IMR-90 (cell line): Measurements from ENCODE around the gene PTPN5. TPM values are rescaled to one million over a fixed set of nuclear protein-coding genes. Genes with fewer than 3 reads are reported as not detected.

Experiments used
- ATAC-seq: fragments of 200-7000 bp; cut with Tn5 transposase; 2 replicates; pipeline ENCODE4 v1.9.1; 2020; ENCODE audit warnings: low read depth, mild to moderate bottlenecking, moderate library complexity
- BruUV-seq: library from RNA; stranded (reverse); fragments of 400-500 nt; replicated peaks from 2 replicates; lab custom pipeline; 2021; lab: Mats Ljungman, UMichigan
- CTCF ChIA-PET: fragments of 300-600 bp; formaldehyde crosslinking; extraction: SDS; loops from one replicate; lab custom pipeline; 2021; ENCODE audit warnings: antibody characterized with exemption; lab: Yijun Ruan, JAX
- POLR2A ChIA-PET: fragments of 300-600 bp; sonication (Branson Sonifier 250); formaldehyde crosslinking; loops from one replicate; lab custom pipeline; 2022; ENCODE audit warnings: antibody characterized with exemption; ENCODE audit not compliant: unreplicated experiment; lab: Charles Lee
- DNase-seq: peaks from one replicate; pipeline ENCODE4 v3.0.0; 2013
- H2AFZ ChIP-seq: replicated peaks from 2 replicates; pipeline ENCODE3; 2013; ENCODE audit warnings: low read length, mild to moderate bottlenecking; ENCODE audit not compliant: poor library complexity
- H2AK5ac ChIP-seq: 2 replicates; pipeline ENCODE4 v1.6.1; 2013; ENCODE audit warnings: low read depth, low read length, inconsistent platforms
- H2AK9ac ChIP-seq: replicated peaks from 2 replicates; pipeline ENCODE3; 2013; ENCODE audit warnings: mild to moderate bottlenecking, low read depth, low read length, moderate library complexity; ENCODE audit not compliant: poor library complexity
- H2BK120ac ChIP-seq: 2 replicates; pipeline ENCODE4 v1.6.1; 2013; ENCODE audit warnings: low read depth, low read length, inconsistent platforms
- H2BK15ac ChIP-seq: 3 replicates; pipeline ENCODE4 v1.6.1; 2013; ENCODE audit warnings: low read depth, low read length, inconsistent platforms
- H2BK20ac ChIP-seq: 2 replicates; pipeline ENCODE4 v1.6.1; 2013; ENCODE audit warnings: low read depth, mild to moderate bottlenecking, inconsistent platforms, low read length, moderate library complexity
- H2BK5ac ChIP-seq: 2 replicates; pipeline ENCODE4 v1.6.1; 2013; ENCODE audit warnings: mild to moderate bottlenecking, low read depth, low read length, inconsistent platforms; ENCODE audit not compliant: poor library complexity, severe bottlenecking
- H3K14ac ChIP-seq: replicated peaks from 2 replicates; pipeline ENCODE4 v1.6.1; 2013; ENCODE audit warnings: low read depth, low read length, inconsistent platforms
- H3K18ac ChIP-seq: 2 replicates; pipeline ENCODE4 v1.6.1; 2013; ENCODE audit warnings: low read depth, low read length, control low read depth
- H3K23ac ChIP-seq: 2 replicates; pipeline ENCODE4 v1.6.1; 2013; ENCODE audit warnings: low read depth, low read length, inconsistent platforms
- H3K27ac ChIP-seq: 2 replicates; pipeline ENCODE4 v1.5.1; 2013; ENCODE audit warnings: mild to moderate bottlenecking, control low read depth, low read length; ENCODE audit not compliant: insufficient read depth
- H3K27me3 ChIP-seq: 2 replicates; pipeline ENCODE4 v1.6.1; 2013; ENCODE audit warnings: low read length; ENCODE audit not compliant: control insufficient read depth, insufficient read depth
- H3K36me3 ChIP-seq: 2 replicates; pipeline ENCODE4 v1.6.1; 2013; ENCODE audit warnings: low read length, mixed read lengths; ENCODE audit not compliant: control insufficient read depth, insufficient read depth
- H3K4ac ChIP-seq: 2 replicates; pipeline ENCODE4 v1.6.1; 2013; ENCODE audit warnings: low read depth, low read length, inconsistent platforms
- H3K4me1 ChIP-seq: 2 replicates; pipeline ENCODE4 v1.6.1; 2013; ENCODE audit warnings: low read length, mixed read lengths; ENCODE audit not compliant: control insufficient read depth, insufficient read depth
- H3K4me2 ChIP-seq: 2 replicates; pipeline ENCODE4 v1.6.1; 2013; ENCODE audit warnings: low read depth, mild to moderate bottlenecking, control low read depth, low read length, moderate library complexity
- H3K4me3 ChIP-seq: 2 replicates; pipeline ENCODE4 v1.5.1; 2013; ENCODE audit warnings: low read depth, mild to moderate bottlenecking, control low read depth, low read length, moderate library complexity; ENCODE audit not compliant: insufficient read depth
- H3K56ac ChIP-seq: 2 replicates; pipeline ENCODE4 v1.6.1; 2013; ENCODE audit warnings: low read length, inconsistent platforms; ENCODE audit not compliant: insufficient read depth; ENCODE audit errors: extremely low read depth
- H3K79me1 ChIP-seq, 2 experiments: 2 replicates each; pipeline ENCODE4 v1.6.1; 2013; ENCODE audit warnings: low read length in 2 of 2, inconsistent platforms in 1 of 2, low read depth in 1 of 2
- H3K9ac ChIP-seq: 2 replicates; pipeline ENCODE4 v1.6.1; 2013; ENCODE audit warnings: low read depth, low read length, control low read depth
- H3K9me1 ChIP-seq: 2 replicates; pipeline ENCODE4 v1.6.1; 2013; ENCODE audit warnings: low read length, inconsistent platforms; ENCODE audit not compliant: insufficient read depth
- H3K9me3 ChIP-seq: 2 replicates; pipeline ENCODE4 v1.6.1; 2013; ENCODE audit warnings: low read length; ENCODE audit not compliant: control insufficient read depth, insufficient read depth
- H4K20me1 ChIP-seq: 2 replicates; pipeline ENCODE4 v1.6.1; 2013; ENCODE audit warnings: low read length, inconsistent platforms; ENCODE audit not compliant: insufficient read depth
- H4K5ac ChIP-seq: 2 replicates; pipeline ENCODE4 v1.6.1; 2013; ENCODE audit warnings: mild to moderate bottlenecking, low read depth, low read length, control low read depth
- H4K8ac ChIP-seq, 2 experiments: 2 replicates each; pipeline ENCODE4 v1.6.1; 2013; ENCODE audit warnings: low read depth in 2 of 2, low read length in 2 of 2, control low read depth in 1 of 2, inconsistent platforms in 1 of 2
- H4K91ac ChIP-seq: 2 replicates; pipeline ENCODE4 v1.6.1; 2013; ENCODE audit warnings: low read depth, low read length, inconsistent platforms; ENCODE audit not compliant: insufficient read depth
- BHLHE40 ChIP-seq: fragments of 150-350 bp; IDR thresholded peaks from 2 replicates; pipeline ENCODE4 v1.6.1; 2016; ENCODE audit warnings: mild to moderate bottlenecking, low read depth, low read length
- FOS ChIP-seq: fragments of 150-350 bp; IDR thresholded peaks from 2 replicates; pipeline ENCODE4 v1.6.1; 2016; ENCODE audit warnings: low read depth, low read length
- MAFK ChIP-seq: IDR thresholded peaks from 2 replicates; pipeline ENCODE4 v1.6.1; 2012; ENCODE audit warnings: low read depth, low read length, improper control_type of control experiment
- MAZ ChIP-seq: IDR thresholded peaks from 2 replicates; pipeline ENCODE4 v1.6.1; 2012; ENCODE audit warnings: low read depth, mild to moderate bottlenecking, low read length, improper control_type of control experiment, moderate library complexity, borderline replicate concordance
- POLR2A ChIP-seq: IDR thresholded peaks from 2 replicates; pipeline ENCODE4 v1.6.1; 2012; ENCODE audit warnings: mild to moderate bottlenecking, low read depth, low read length
- RCOR1 ChIP-seq: IDR thresholded peaks from 2 replicates; pipeline ENCODE4 v1.6.1; 2012; ENCODE audit warnings: mild to moderate bottlenecking, low read length, improper control_type of control experiment; ENCODE audit not compliant: insufficient replicate concordance
- WGBS, 2 experiments: methylation state at CpG; one replicate each; pipeline versions ENCODE4 v1.1.5 to v1.1.7; 2013; ENCODE audit warnings: missing lambda C conversion rate in 2 of 2; ENCODE audit not compliant: insufficient read length in 1 of 2; ENCODE audit errors: extremely low coverage in 2 of 2; 5-methylcytosine and 5-hydroxymethylcytosine counted together
- dilution Hi-C: fragments of 300-500 bp; cut with HindIII; formaldehyde crosslinking; loops from one replicate; pipeline ENCODE4 v1.14.3; 2018; ENCODE audit warnings: low sequenced_read_pairs; ENCODE audit not compliant: unreplicated experiment
- in situ Hi-C: fragments of 300-500 bp; cut with MboI; formaldehyde crosslinking; loops from 3 replicates; pipeline ENCODE4 v1.14.3; 2019; ENCODE audit warnings: low sequenced_read_pairs, inconsistent platforms, mixed read lengths
- intact Hi-C: fragments of 100-400 bp; cut with micrococcal nuclease; formaldehyde crosslinking; loops from 2 replicates; pipeline ENCODE4 v1.10.0; 2022
- polyA plus RNA-seq, 3 experiments: library from polyadenylated mRNA; depleted of rRNA; stranded (reverse); fragments of >200 nt; gene quantifications; 2 replicates each; pipeline ENCODE4 v1.2.3, GENCODE V29; 2012; ENCODE audit warnings: low replicate concordance in 1 of 3
- total RNA-seq: library from RNA; depleted of rRNA; stranded (reverse); fragments of >200 nt; gene quantifications from 2 replicates; pipeline ENCODE4 v1.2.3, GENCODE V29; 2012

The PTPN5 gene
- total and polyA plus RNA-seq, 2 of the 4 experiments (the other 2 are of a cell fraction) = not detected

DNA sequence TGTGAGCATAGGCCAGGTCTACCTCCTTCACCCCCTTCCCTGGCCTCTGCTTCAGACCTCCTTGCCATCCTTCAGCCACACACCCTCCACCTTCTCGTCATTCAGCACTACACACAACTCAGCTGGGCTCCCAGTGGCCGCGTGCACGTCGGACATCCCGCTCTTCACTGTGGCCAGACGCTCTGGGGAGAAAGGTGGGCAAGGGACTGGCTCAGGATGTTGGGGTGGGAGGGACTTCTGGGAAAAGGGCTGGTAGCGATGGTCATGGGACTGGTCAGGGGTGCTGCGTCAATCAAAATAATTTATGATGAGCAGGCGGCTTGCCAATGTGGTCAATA is 77.2 kb downstream of the PTPN5 start:
- dilution Hi-C loops = no loop called here

More for the DNA sequence above, 77.2 kb downstream of the PTPN5 start:
- intact Hi-C loops (no loop called here), in situ Hi-C loops (no loop called here)
- Histone ChIP-seq H3K4me3 (no peak overlapping the region), H3K9me1 (0 out of 2 replicates have a peak, but pooled peaks cover 3% of the 10 kb centered on the region), H2AK9ac (no peak overlapping the region), H2BK15ac (no peak overlapping the region), H2BK20ac (no peak overlapping the region), H2AFZ (no peak overlapping the region), H3K4me2 (no peak overlapping the region), H4K91ac (no peak overlapping the region), H4K8ac (no peak overlapping the region), H3K14ac (no peak overlapping the region), H3K79me1 (no peaks in the 10 kb centered on the region), H2AK5ac (no peak overlapping the region), H3K27me3 (peaks cover 34% of the 10 kb centered on the region), H3K4me1 (no peaks in the 10 kb centered on the region), H4K20me1 (no peaks in the 10 kb centered on the region), H2BK120ac (no peak overlapping the region), H3K36me3 (no peaks in the 10 kb centered on the region), H3K56ac (no peak overlapping the region), H3K4ac (no peak overlapping the region), H4K5ac (no peak overlapping the region), H3K18ac (no peak overlapping the region), H3K9ac (no peak overlapping the region), H3K9me3 (no peaks in the 10 kb centered on the region), H2BK5ac (no peak overlapping the region), H3K23ac (no peak overlapping the region), H3K27ac (no peak overlapping the region)
- CTCF ChIA-PET = no interaction called here
- no peak for DNase-seq
- ATAC-seq = no peak
- BruUV-seq = no TSS peak
- no peak for TF ChIP-seq POLR2A
- no peak for TF ChIP-seq FOS
- TF ChIP-seq RCOR1 = no peak
- TF ChIP-seq MAFK = no peak
- TF ChIP-seq MAZ = no peak
- TF ChIP-seq BHLHE40 = no peak
- POLR2A ChIA-PET = no interaction called here
- 50% methylated on average over 1 of the region's 10 CpGs; no CpG with 5 or more reads in 1 of the 2 experiments for WGBS, 2 experiments
